ENCODE measurements around the gene RBM34.

RBM34 gene

GRCh38 chr1:235156265-235156664 lies 4.8 kb downstream of the RBM34 start:
- in situ Hi-C loops (cut with HindIII; ENCODE audit: low sequenced_read_pairs), result no loop called here

GRCh38 chr1:235152235-235152634 lies 8.8 kb downstream of the RBM34 start:
- in situ Hi-C loops (cut with HindIII; ENCODE audit: low sequenced_read_pairs), result no loop called here

GRCh38 chr1:235151033-235151432 lies 10.0 kb downstream of the RBM34 start:
- in situ Hi-C loops (cut with HindIII; ENCODE audit: low sequenced_read_pairs), result no loop called here

GRCh38 chr1:235149824-235150223 lies 11.2 kb downstream of the RBM34 start:
- in situ Hi-C loops (cut with HindIII; ENCODE audit: low sequenced_read_pairs), result no loop called here

GRCh38 chr1:235147269-235147668 lies 13.8 kb downstream of the RBM34 start:
- in situ Hi-C loops (cut with HindIII; ENCODE audit: low sequenced_read_pairs), result no loop called here

GRCh38 chr1:235145639-235146038 lies 15.4 kb downstream of the RBM34 start:
- in situ Hi-C loops (cut with HindIII; ENCODE audit: low sequenced_read_pairs), result no loop called here

GRCh38 chr1:235142991-235143390 lies 18.1 kb downstream of the RBM34 start:
- in situ Hi-C loops (cut with HindIII; ENCODE audit: low sequenced_read_pairs), result no loop called here

GRCh38 chr1:235139315-235139714 lies 21.7 kb downstream of the RBM34 start:
- in situ Hi-C loops (cut with HindIII; ENCODE audit: low sequenced_read_pairs), result no loop called here

- in situ Hi-C loops (cut with HindIII; ENCODE audit: low sequenced_read_pairs), result no loop called here
Measured at GRCh38 chr1:235138821-235139220, 22.2 kb downstream of the RBM34 start.

GRCh38 chr1:235136111-235136510 lies 24.9 kb downstream of the RBM34 start:
- in situ Hi-C loops (cut with HindIII; ENCODE audit: low sequenced_read_pairs), result no loop called here

GRCh38 chr1:235134171-235134570 lies 26.9 kb downstream of the RBM34 start:
- in situ Hi-C loops (cut with HindIII; ENCODE audit: low sequenced_read_pairs), result no loop called here

- in situ Hi-C loops (cut with HindIII; ENCODE audit: low sequenced_read_pairs), result no loop called here
Measured at GRCh38 chr1:235133086-235133485, 28.0 kb downstream of the RBM34 start.

- in situ Hi-C loops (cut with HindIII; ENCODE audit: low sequenced_read_pairs), result no loop called here
Measured at GRCh38 chr1:235131961-235132360, 29.1 kb downstream of the RBM34 start.

GRCh38 chr1:235130766-235131270 lies 30.2 kb downstream of the RBM34 start:
- in situ Hi-C loops (cut with HindIII; ENCODE audit: low sequenced_read_pairs), result no loop called here

GRCh38 chr1:235129774-235130570 lies 31.1 kb downstream of the RBM34 start:
- in situ Hi-C loops (cut with HindIII; ENCODE audit: low sequenced_read_pairs), result no loop called here

- in situ Hi-C loops (cut with HindIII; ENCODE audit: low sequenced_read_pairs), result no loop called here
Measured at GRCh38 chr1:235128456-235129328, 32.4 kb downstream of the RBM34 start, which contains the start of gene TOMM20. TSS of gene TOMM20 (minus strand) at chr1:235128837. CDS start at chr1:235128715, 122 bp downstream.

- in situ Hi-C loops (cut with HindIII; ENCODE audit: low sequenced_read_pairs), result no loop called here
Measured at GRCh38 chr1:235127732-235128455, 33.2 kb downstream of the RBM34 start.

- in situ Hi-C loops (cut with HindIII; ENCODE audit: low sequenced_read_pairs), result no loop called here
Measured at GRCh38 chr1:235127203-235127602, 33.8 kb downstream of the RBM34 start.

GRCh38 chr1:235124665-235125064 lies 36.4 kb downstream of the RBM34 start:
- in situ Hi-C loops (cut with HindIII; ENCODE audit: low sequenced_read_pairs), result no loop called here

- in situ Hi-C loops (cut with HindIII; ENCODE audit: low sequenced_read_pairs), result no loop called here
Measured at GRCh38 chr1:235124111-235124510, 36.9 kb downstream of the RBM34 start.

GRCh38 chr1:235122348-235122747 lies 38.7 kb downstream of the RBM34 start:
- in situ Hi-C loops (cut with HindIII; ENCODE audit: low sequenced_read_pairs), result no loop called here
